Prostate gland (tissue), 2 donors: ENCODE measurements around the gene GNB2.

Experiments
- CTCF ChIP-seq, 4 experiments: fragments of 200-600 bp in 2 of 4; fragments of 450-650 bp in 2 of 4; sonication (generic) in 2 of 4; IDR thresholded peaks; 1 replicate in 3 of 4; 2 replicates in 1 of 4; pipeline ENCODE4 v1.5.1; 2016 to 2019; ENCODE audit warnings: antibody characterized with exemption in 4 of 4, mild to moderate bottlenecking in 2 of 4, moderate library complexity in 2 of 4
- POLR2A ChIP-seq: fragments of 450-650 bp; IDR thresholded peaks from one replicate; pipeline ENCODE4 v1.6.1; 2016; ENCODE audit warnings: antibody characterized with exemption, mild to moderate bottlenecking

GRCh38 chr7:100675105-100675451, 1.5 kb downstream of the GNB2 start:
- TF ChIP-seq POLR2A, result no peak
- no peak for TF ChIP-seq CTCF (IDR thresholded peaks at IDR 0.05)
